Neuronal stem cell (in vitro differentiated cells): ENCODE results near the gene MLYCD. TPM values are rescaled to one million over a fixed set of nuclear protein-coding genes. Genes with fewer than 3 reads are reported as not detected.

Experiments used
- DNase-seq: peaks from one replicate; pipeline ENCODE4 v3.0.0-alpha.2; 2013; ENCODE audit warnings: low spot score
- H2AFZ ChIP-seq: one replicate; pipeline ENCODE4 v1.6.1; 2013; ENCODE audit warnings: mild to moderate bottlenecking, low read length, inconsistent platforms
- H2AK5ac ChIP-seq: 2 replicates; pipeline ENCODE4 v1.6.1; 2013; ENCODE audit warnings: low read depth, mild to moderate bottlenecking, inconsistent platforms, low read length, moderate library complexity, mixed read lengths
- H2BK120ac ChIP-seq: 2 replicates; pipeline ENCODE4 v1.6.1; 2013; ENCODE audit warnings: low read depth, mild to moderate bottlenecking, inconsistent platforms, low read length, moderate library complexity, mixed read lengths
- H2BK12ac ChIP-seq: one replicate; pipeline ENCODE4 v1.6.1; 2013; ENCODE audit warnings: low read length, inconsistent platforms
- H2BK15ac ChIP-seq: 2 replicates; pipeline ENCODE4 v1.6.1; 2013; ENCODE audit warnings: mild to moderate bottlenecking, low read length, inconsistent platforms, mixed read lengths
- H2BK5ac ChIP-seq: one replicate; pipeline ENCODE4 v1.6.1; 2013; ENCODE audit warnings: inconsistent platforms, mild to moderate bottlenecking, low read length, moderate library complexity
- H3K14ac ChIP-seq: one replicate; pipeline ENCODE4 v1.6.1; 2013; ENCODE audit warnings: low read length, inconsistent platforms
- H3K18ac ChIP-seq: 2 replicates; pipeline ENCODE4 v1.6.1; 2013; ENCODE audit warnings: low read length, inconsistent platforms
- H3K23ac ChIP-seq: 2 replicates; pipeline ENCODE4 v1.6.1; 2013; ENCODE audit warnings: low read depth, mild to moderate bottlenecking, mixed read lengths, low read length, inconsistent platforms; ENCODE audit not compliant: poor library complexity
- H3K27ac ChIP-seq: replicated peaks from 3 replicates; pipeline ENCODE4 v1.5.1; 2013; ENCODE audit warnings: low read length, inconsistent platforms
- H3K27me3 ChIP-seq, 3 experiments: 2 replicates each; pipeline ENCODE4 v1.6.1; 2013; ENCODE audit warnings: low read length in 3 of 3, mild to moderate bottlenecking in 2 of 3, inconsistent platforms in 1 of 3, low read depth in 1 of 3, mixed read lengths in 1 of 3, moderate library complexity in 1 of 3; ENCODE audit not compliant: control insufficient read depth in 3 of 3, insufficient read depth in 3 of 3
- H3K36me3 ChIP-seq, 2 donors: replicated peaks in 1 of 2; 2 replicates each; pipeline ENCODE4 v1.6.1; 2013; ENCODE audit warnings: low read length in 2 of 2; ENCODE audit not compliant: control insufficient read depth in 2 of 2, insufficient read depth in 2 of 2
- H3K4ac ChIP-seq: 2 replicates; pipeline ENCODE4 v1.6.1; 2013; ENCODE audit warnings: inconsistent platforms, mild to moderate bottlenecking, low read length, moderate library complexity
- H3K4me1 ChIP-seq, 2 donors: 1 replicate in 1 of 2; 2 replicates in 1 of 2; pipeline ENCODE4 v1.6.1; 2013; ENCODE audit warnings: low read length in 2 of 2, low read depth in 1 of 2; ENCODE audit not compliant: control insufficient read depth in 2 of 2, insufficient read depth in 1 of 2
- H3K4me2 ChIP-seq: one replicate; pipeline ENCODE4 v1.6.1; 2013; ENCODE audit warnings: mild to moderate bottlenecking, low read length, inconsistent platforms; ENCODE audit not compliant: insufficient read depth, poor library complexity, severe bottlenecking
- H3K4me3 ChIP-seq, 2 donors: 2 replicates each; pipeline ENCODE4 v1.5.1; 2013; ENCODE audit warnings: low read length in 2 of 2, mild to moderate bottlenecking in 2 of 2, inconsistent platforms in 1 of 2, moderate library complexity in 1 of 2
- H3K79me1 ChIP-seq: one replicate; pipeline ENCODE4 v1.6.1; 2013; ENCODE audit warnings: low read depth, mild to moderate bottlenecking, inconsistent platforms, low read length, moderate library complexity
- H3K9ac ChIP-seq: one replicate; pipeline ENCODE4 v1.6.1; 2013; ENCODE audit warnings: mild to moderate bottlenecking, low read depth, low read length, inconsistent platforms; ENCODE audit not compliant: poor library complexity
- H3K9me3 ChIP-seq, 2 donors: replicated peaks in 1 of 2; 2 replicates each; pipeline versions ENCODE3 to v1.6.1; 2013; ENCODE audit warnings: low read length in 2 of 2, mild to moderate bottlenecking in 2 of 2, inconsistent platforms in 1 of 2, low read depth in 1 of 2, mixed read lengths in 1 of 2, moderate library complexity in 1 of 2; ENCODE audit not compliant: control insufficient read depth in 2 of 2, insufficient read depth in 1 of 2
- H4K8ac ChIP-seq: one replicate; pipeline ENCODE4 v1.6.1; 2013; ENCODE audit warnings: low read depth, mild to moderate bottlenecking, inconsistent platforms, low read length, moderate library complexity
- H4K91ac ChIP-seq: one replicate; pipeline ENCODE4 v1.6.1; 2013; ENCODE audit warnings: low read length, low read depth, mild to moderate bottlenecking, inconsistent platforms; ENCODE audit not compliant: poor library complexity
- WGBS, 2 donors: extraction: QIAGEN DNeasy Blood & Tissue Kit; methylation state at CpG; one replicate each; pipeline ENCODE4 v1.1.7; 2013; ENCODE audit warnings: missing lambda C conversion rate in 2 of 2, mixed read lengths in 1 of 2; ENCODE audit not compliant: insufficient read length in 2 of 2, insufficient replicate concordance in 1 of 2; ENCODE audit errors: extremely low coverage in 2 of 2; 5-methylcytosine and 5-hydroxymethylcytosine counted together
- polyA plus RNA-seq, 2 experiments: library from polyadenylated mRNA; stranded (reverse); fragments of 200-250 nt; gene quantifications; one replicate each; pipeline ENCODE4 v1.2.3, GENCODE V29; 2013

The MLYCD gene
- 1.1 TPM for polyA plus RNA-seq (2013, experiment 1 of 2)
- polyA plus RNA-seq (2013, experiment 2 of 2), result 1.2 TPM

DNA sequence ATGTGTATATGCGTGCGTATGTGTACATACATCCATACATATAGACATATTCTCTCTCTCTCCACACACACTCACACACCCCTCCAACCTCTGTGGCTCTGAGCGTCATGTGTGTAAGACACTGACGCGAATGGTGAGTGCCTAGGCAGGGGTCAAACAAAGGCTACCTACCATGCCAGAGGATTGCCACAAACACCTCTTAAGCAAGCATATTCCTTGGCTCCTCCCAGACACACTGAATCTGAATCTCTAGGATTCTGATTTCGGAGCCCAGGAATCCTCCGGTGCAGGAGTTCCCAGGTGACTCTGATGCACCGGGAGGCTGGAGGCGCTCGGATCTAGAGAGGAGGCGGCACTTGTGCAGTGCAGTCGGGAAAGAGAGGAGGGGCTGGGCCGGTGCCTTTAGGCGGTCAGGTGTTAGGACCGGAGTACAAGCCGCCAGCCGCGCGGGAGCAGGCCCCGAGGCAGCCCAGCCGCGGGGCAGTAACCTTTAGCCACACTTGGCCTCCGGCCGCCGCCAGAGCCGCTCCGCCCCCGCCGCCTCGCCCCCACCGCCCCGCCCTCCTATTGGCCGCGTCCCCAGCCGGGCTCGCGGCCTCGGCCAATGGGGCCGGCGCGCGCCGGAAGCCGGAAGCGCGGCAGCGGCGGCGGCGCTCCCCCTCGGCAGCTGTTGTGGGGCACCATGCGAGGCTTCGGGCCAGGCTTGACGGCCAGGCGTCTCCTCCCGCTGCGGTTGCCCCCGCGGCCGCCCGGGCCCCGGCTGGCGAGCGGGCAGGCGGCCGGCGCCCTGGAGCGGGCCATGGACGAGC is at the start of gene MLYCD:
Gene MLYCD, plus strand, starts transcription at position 653 of the 809 bp plus-strand sequence. Its CDS starts 30 bp downstream, at position 683.
- Histone ChIP-seq H2BK15ac (no peak within 1 kb of the TSS), H3K14ac (peak within 1 kb of the TSS; percentile 79), H3K36me3 (peaks cover 0 to 4% of the 10 kb centered on the region in 2 donors), H3K27me3 (peaks cover 0 to 5% (median 0%) of the 10 kb centered on the region in 3 experiments), H3K23ac (peak within 1 kb of the TSS; percentile 93), H4K91ac (no peak within 1 kb of the TSS), H4K8ac (peak within 1 kb of the TSS; percentile 90), H2BK120ac (no peak within 1 kb of the TSS), H2BK5ac (no peak within 1 kb of the TSS), H2AK5ac (no peak within 1 kb of the TSS), H2AFZ (peak within 1 kb of the TSS; percentile 92), H3K4ac (no peak within 1 kb of the TSS), H2BK12ac (no peak within 1 kb of the TSS), H3K18ac (peak within 1 kb of the TSS; percentile 74), H3K9ac (peak within 1 kb of the TSS; percentile 92), H3K27ac (no peak within 1 kb of the TSS), H3K4me1 (peaks cover 7 to 15% of the 10 kb centered on the region in 2 donors), H3K4me3 (peak within 1 kb of the TSS; percentile 84 to 91), H3K79me1 (no peaks in the 10 kb centered on the region), H3K9me3 (no peaks in the 10 kb centered on the region), H3K4me2 (peak within 1 kb of the TSS; percentile 73)
- WGBS, 2 donors, result no CpG with 5 or more reads among the region's 69 CpGs
- DNase-seq, result peak; percentile 68

DNA sequence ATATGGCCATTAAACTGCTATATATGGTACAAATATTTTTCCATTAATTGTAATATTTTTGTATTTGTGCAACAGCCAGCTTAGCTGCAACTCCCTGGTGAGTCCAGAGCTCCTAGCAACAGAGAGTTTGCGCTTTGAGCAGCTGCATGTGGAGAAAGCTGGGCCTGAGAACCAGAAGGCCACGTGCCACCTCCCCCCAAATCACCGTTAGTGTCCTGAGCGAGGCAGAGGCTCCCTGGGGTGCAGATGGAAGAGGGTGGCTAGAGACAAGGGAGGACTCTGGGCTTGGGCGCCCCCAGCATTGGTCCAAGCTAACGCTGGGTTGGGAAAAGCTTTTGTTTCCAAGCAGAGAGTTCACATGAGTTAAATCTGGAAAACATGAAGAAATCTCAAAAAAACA is 49.5 kb upstream of the MLYCD start:
- no peak overlapping the region for H2BK5ac ChIP-seq
- H3K23ac ChIP-seq, result no peak overlapping the region
- H3K4ac ChIP-seq, result no peak overlapping the region
- no peak overlapping the region for H2BK120ac ChIP-seq
- H3K18ac ChIP-seq, result no peak overlapping the region
- H3K27ac ChIP-seq, result no peak overlapping the region
- H2AK5ac ChIP-seq, result no peak overlapping the region
- no peak overlapping the region for H2BK12ac ChIP-seq
- H3K27me3 ChIP-seq, result no peaks in the 10 kb centered on the region
- peak overlapping the region; percentile 66 for H2AFZ ChIP-seq
- H3K9ac ChIP-seq, result no peak overlapping the region
- WGBS, 2 donors, result no CpG with 5 or more reads among the region's 6 CpGs
- peak overlapping the region; percentile 30 for H2BK15ac ChIP-seq
- H3K4me2 ChIP-seq, result no peak overlapping the region
- no peak overlapping the region for H3K14ac ChIP-seq
- DNase-seq, result no peak
- no peak overlapping the region for H4K8ac ChIP-seq
- H3K79me1 ChIP-seq, result peaks cover 2% of the 10 kb centered on the region
- H4K91ac ChIP-seq, result no peak overlapping the region
- peaks cover 5 to 14% of the 10 kb centered on the region in 2 donors for H3K4me1 ChIP-seq
- H3K36me3 ChIP-seq, result no peaks in the 10 kb centered on the region
- H3K9me3 ChIP-seq, result no peaks in the 10 kb centered on the region
- H3K4me3 ChIP-seq, result no peak overlapping the region

DNA sequence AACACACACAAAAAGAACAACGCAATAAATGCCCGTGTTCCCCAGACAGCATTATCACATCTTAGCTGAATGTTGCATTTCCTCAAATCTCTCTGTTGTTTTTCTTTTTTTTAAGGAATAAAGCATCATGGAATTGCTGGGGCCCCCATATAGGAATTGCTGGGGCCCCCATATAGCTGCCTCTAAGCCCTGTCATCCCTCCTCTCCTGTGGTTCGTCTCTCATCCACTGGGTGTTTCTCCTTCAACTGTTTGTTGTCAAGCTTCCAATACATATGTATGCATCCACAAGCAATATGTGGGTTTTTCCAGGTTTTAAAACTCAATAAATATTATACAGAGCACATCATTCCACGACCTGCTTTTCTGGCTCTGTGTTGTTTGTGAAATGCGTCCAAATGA is 48.0 kb upstream of the MLYCD start:
- H3K18ac ChIP-seq, result no peak overlapping the region
- peaks cover 5 to 12% of the 10 kb centered on the region in 2 donors for H3K4me1 ChIP-seq
- H3K27me3 ChIP-seq, result no peaks in the 10 kb centered on the region
- H3K79me1 ChIP-seq, result peaks cover 2% of the 10 kb centered on the region
- no peak overlapping the region for H2BK120ac ChIP-seq
- no peak overlapping the region for H3K4me3 ChIP-seq
- no peaks in the 10 kb centered on the region for H3K36me3 ChIP-seq
- no peak for DNase-seq
- H2BK15ac ChIP-seq, result no peak overlapping the region
- H3K27ac ChIP-seq, result no peak overlapping the region
- no CpG with 5 or more reads among the region's 5 CpGs for WGBS, 2 donors
- peak overlapping the region; percentile 17 for H2AFZ ChIP-seq
- H3K9ac ChIP-seq, result no peak overlapping the region
- no peak overlapping the region for H3K4ac ChIP-seq
- no peak overlapping the region for H3K23ac ChIP-seq
- H3K4me2 ChIP-seq, result no peak overlapping the region
- H3K9me3 ChIP-seq, result no peaks in the 10 kb centered on the region
- no peak overlapping the region for H4K91ac ChIP-seq
- H2AK5ac ChIP-seq, result no peak overlapping the region
- no peak overlapping the region for H3K14ac ChIP-seq
- H4K8ac ChIP-seq, result no peak overlapping the region
- H2BK5ac ChIP-seq, result no peak overlapping the region
- H2BK12ac ChIP-seq, result no peak overlapping the region

DNA sequence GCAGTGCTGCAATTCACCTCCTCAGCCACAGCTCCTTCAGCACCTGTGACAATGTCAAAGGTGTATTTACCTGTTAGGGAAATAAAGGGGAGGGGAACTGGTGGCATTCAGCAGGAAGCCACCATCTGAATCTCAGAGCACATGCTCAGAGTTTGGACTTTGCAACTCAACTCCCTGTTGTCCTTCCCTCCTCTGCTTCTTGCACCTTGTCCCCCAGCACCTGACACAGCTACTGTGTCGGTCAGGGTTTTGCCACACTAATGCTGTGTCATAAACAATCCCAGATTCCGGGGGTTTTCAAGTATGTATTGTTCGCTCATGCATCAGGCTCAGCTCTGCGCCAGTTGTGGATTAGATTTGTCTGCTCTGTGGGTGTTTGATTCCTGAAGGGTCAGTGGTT is 47.4 kb upstream of the MLYCD start:
- no peaks in the 10 kb centered on the region for H3K27me3 ChIP-seq
- peaks cover 2% of the 10 kb centered on the region for H3K79me1 ChIP-seq
- H3K36me3 ChIP-seq, result no peaks in the 10 kb centered on the region
- no peak overlapping the region for H2AFZ ChIP-seq
- no CpG with 5 or more reads among the region's 4 CpGs for WGBS, 2 donors
- H2BK12ac ChIP-seq, result no peak overlapping the region
- H3K14ac ChIP-seq, result no peak overlapping the region
- no peak overlapping the region for H4K91ac ChIP-seq
- H3K4ac ChIP-seq, result no peak overlapping the region
- H3K27ac ChIP-seq, result no peak overlapping the region
- DNase-seq, result no peak
- H3K9me3 ChIP-seq, result no peaks in the 10 kb centered on the region
- no peak overlapping the region for H3K18ac ChIP-seq
- no peak overlapping the region for H2BK120ac ChIP-seq
- no peak overlapping the region for H3K23ac ChIP-seq
- H4K8ac ChIP-seq, result no peak overlapping the region
- no peak overlapping the region for H3K4me3 ChIP-seq
- H3K4me1 ChIP-seq, result peaks cover 5 to 12% of the 10 kb centered on the region in 2 donors
- no peak overlapping the region for H3K9ac ChIP-seq
- no peak overlapping the region for H3K4me2 ChIP-seq
- H2AK5ac ChIP-seq, result no peak overlapping the region
- H2BK5ac ChIP-seq, result no peak overlapping the region
- no peak overlapping the region for H2BK15ac ChIP-seq
